ENCODE results near the gene DRAXIN. TPM values are rescaled to one million over a fixed set of nuclear protein-coding genes. Genes with fewer than 3 reads are reported as not detected.

The DRAXIN gene
- total and polyA plus RNA-seq, 4 donors, result 0.04 to 0.31 (median 0.14) TPM

- no peak overlapping the region for H3K4me3 ChIP-seq
- TF ChIP-seq, protein P1, sequence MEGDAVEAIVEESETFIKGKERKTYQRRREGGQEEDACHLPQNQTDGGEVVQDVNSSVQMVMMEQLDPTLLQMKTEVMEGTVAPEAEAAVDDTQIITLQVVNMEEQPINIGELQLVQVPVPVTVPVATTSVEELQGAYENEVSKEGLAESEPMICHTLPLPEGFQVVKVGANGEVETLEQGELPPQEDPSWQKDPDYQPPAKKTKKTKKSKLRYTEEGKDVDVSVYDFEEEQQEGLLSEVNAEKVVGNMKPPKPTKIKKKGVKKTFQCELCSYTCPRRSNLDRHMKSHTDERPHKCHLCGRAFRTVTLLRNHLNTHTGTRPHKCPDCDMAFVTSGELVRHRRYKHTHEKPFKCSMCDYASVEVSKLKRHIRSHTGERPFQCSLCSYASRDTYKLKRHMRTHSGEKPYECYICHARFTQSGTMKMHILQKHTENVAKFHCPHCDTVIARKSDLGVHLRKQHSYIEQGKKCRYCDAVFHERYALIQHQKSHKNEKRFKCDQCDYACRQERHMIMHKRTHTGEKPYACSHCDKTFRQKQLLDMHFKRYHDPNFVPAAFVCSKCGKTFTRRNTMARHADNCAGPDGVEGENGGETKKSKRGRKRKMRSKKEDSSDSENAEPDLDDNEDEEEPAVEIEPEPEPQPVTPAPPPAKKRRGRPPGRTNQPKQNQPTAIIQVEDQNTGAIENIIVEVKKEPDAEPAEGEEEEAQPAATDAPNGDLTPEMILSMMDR (IDR thresholded peaks at IDR 0.05; ENCODE audit: control extremely low read depth, extremely low read depth), result no peak
- H3K9ac ChIP-seq (ENCODE audit: insufficient read depth in 1 of 2, low read length in 2 of 2), result no peak overlapping the region
- no peaks in the 10 kb centered on the region for H3K9me3 ChIP-seq (ENCODE audit: control insufficient read depth in 4 of 4, insufficient read depth in 3 of 4, low read length in 3 of 4)
- H3K36me3 ChIP-seq (ENCODE audit: control insufficient read depth in 4 of 4, insufficient read depth in 4 of 4, low read length in 4 of 4), result no peaks in the 10 kb centered on the region
- 80 to 87% methylated on average over 7 of the region's 7 CpGs for WGBS, 2 donors
- no peak for ATAC-seq (ENCODE audit: insufficient read depth, low FRiP score)
- no peak for DNase-seq
- H3K27ac ChIP-seq (ENCODE audit: low read depth in 1 of 2, low read length in 1 of 2), result no peak overlapping the region
- peaks cover 0 to 18% (median 3%) of the 10 kb centered on the region in 5 donors for H3K4me1 ChIP-seq (ENCODE audit: control insufficient read depth in 5 of 5, insufficient read depth in 5 of 5, low read length in 5 of 5)
- peaks cover 0 to 31% (median 16%) of the 10 kb centered on the region in 3 donors for H3K27me3 ChIP-seq (ENCODE audit: control insufficient read depth in 3 of 3, insufficient read depth in 3 of 3, low read length in 2 of 3)
Observed at GRCh38 chr1:11647333-11647732, 44.2 kb upstream of the DRAXIN start.

GRCh38 chr1:11648039-11648438 lies 43.5 kb upstream of the DRAXIN start:
- Histone ChIP-seq H3K9me3 (ENCODE audit: control insufficient read depth in 4 of 4, insufficient read depth in 3 of 4, low read length in 3 of 4) (no peaks in the 10 kb centered on the region), H3K4me1 (ENCODE audit: control insufficient read depth in 5 of 5, insufficient read depth in 5 of 5, low read length in 5 of 5) (peaks cover 0 to 18% (median 3%) of the 10 kb centered on the region in 5 donors), H3K4me3 (no peak overlapping the region), H3K27ac (ENCODE audit: low read depth in 1 of 2, low read length in 1 of 2) (no peak overlapping the region), H3K27me3 (ENCODE audit: control insufficient read depth in 3 of 3, insufficient read depth in 3 of 3, low read length in 2 of 3) (peaks cover 0 to 33% (median 16%) of the 10 kb centered on the region in 3 donors), H3K9ac (ENCODE audit: insufficient read depth in 1 of 2, low read length in 2 of 2) (no peak overlapping the region), H3K36me3 (ENCODE audit: control insufficient read depth in 4 of 4, insufficient read depth in 4 of 4, low read length in 4 of 4) (no peaks in the 10 kb centered on the region)
- ATAC-seq (ENCODE audit: insufficient read depth, low FRiP score) (no peak), DNase-seq (peak in 1 of 3 donors; percentile 26)
- WGBS, 2 donors, result 81 to 89% methylated on average over 6 of the region's 6 CpGs
- TF ChIP-seq, protein P1 (IDR thresholded peaks at IDR 0.05; ENCODE audit: control extremely low read depth, extremely low read depth), result no peak

GRCh38 chr1:11648732-11649158 lies 42.8 kb upstream of the DRAXIN start:
- 9 to 15% methylated on average over 15 to 30 of the region's 30 CpGs for WGBS, 2 donors
- TF ChIP-seq, protein P1 (IDR thresholded peaks at IDR 0.05; ENCODE audit: control extremely low read depth, extremely low read depth), result no peak

DNA sequence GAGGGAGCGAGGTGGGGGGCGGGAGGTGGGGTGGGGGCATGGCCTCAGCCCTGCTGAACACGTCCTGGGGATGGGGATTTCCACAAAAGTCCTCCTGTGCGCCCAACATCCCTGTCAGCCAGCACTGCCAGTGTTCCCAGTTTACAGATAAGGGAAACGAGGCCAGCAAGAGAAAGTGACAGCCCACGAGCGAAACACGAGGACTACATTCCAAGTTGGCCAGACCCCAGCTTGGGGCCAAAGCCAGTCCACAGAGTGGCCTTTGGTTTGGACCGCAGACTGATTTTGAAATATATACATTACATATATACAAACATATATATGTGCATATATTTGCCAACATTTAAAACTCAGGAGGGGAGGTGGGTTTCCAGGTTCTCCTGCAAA lies 42.3 kb upstream of the DRAXIN start:
- Histone ChIP-seq H3K27ac (ENCODE audit: low read depth in 1 of 2, low read length in 1 of 2) (no peak overlapping the region), H3K9me3 (ENCODE audit: control insufficient read depth in 4 of 4, insufficient read depth in 3 of 4, low read length in 3 of 4) (no peaks in the 10 kb centered on the region), H3K36me3 (ENCODE audit: control insufficient read depth in 4 of 4, insufficient read depth in 4 of 4, low read length in 4 of 4) (no peaks in the 10 kb centered on the region), H3K4me3 (no peak overlapping the region), H3K4me1 (ENCODE audit: control insufficient read depth in 5 of 5, insufficient read depth in 5 of 5, low read length in 5 of 5) (peaks cover 0 to 18% (median 3%) of the 10 kb centered on the region in 5 donors), H3K27me3 (ENCODE audit: control insufficient read depth in 3 of 3, insufficient read depth in 3 of 3, low read length in 2 of 3) (peaks cover 0 to 33% (median 16%) of the 10 kb centered on the region in 3 donors), H3K9ac (ENCODE audit: insufficient read depth in 1 of 2, low read length in 2 of 2) (no peak overlapping the region)
- TF ChIP-seq, protein P1 (IDR thresholded peaks at IDR 0.05; ENCODE audit: control extremely low read depth, extremely low read depth), result no peak
- ATAC-seq (ENCODE audit: insufficient read depth, low FRiP score) (no peak), DNase-seq (no peak)
- WGBS, 2 donors, result 18 to 20% methylated on average over 9 of the region's 9 CpGs

More at GRCh38 chr1:11648732-11649158, 42.8 kb upstream of the DRAXIN start:
- H3K9me3 ChIP-seq (ENCODE audit: control insufficient read depth in 4 of 4, insufficient read depth in 3 of 4, low read length in 3 of 4), result no peaks in the 10 kb centered on the region
- peaks cover 0 to 18% (median 3%) of the 10 kb centered on the region in 5 donors for H3K4me1 ChIP-seq (ENCODE audit: control insufficient read depth in 5 of 5, insufficient read depth in 5 of 5, low read length in 5 of 5)
- H3K4me3 ChIP-seq, result no peak overlapping the region
- no peak overlapping the region for H3K27ac ChIP-seq (ENCODE audit: low read depth in 1 of 2, low read length in 1 of 2)
- H3K36me3 ChIP-seq (ENCODE audit: control insufficient read depth in 4 of 4, insufficient read depth in 4 of 4, low read length in 4 of 4), result no peaks in the 10 kb centered on the region
- peaks cover 0 to 33% (median 16%) of the 10 kb centered on the region in 3 donors for H3K27me3 ChIP-seq (ENCODE audit: control insufficient read depth in 3 of 3, insufficient read depth in 3 of 3, low read length in 2 of 3)
- H3K9ac ChIP-seq (ENCODE audit: insufficient read depth in 1 of 2, low read length in 2 of 2), result no peak overlapping the region
- no peak for DNase-seq
- peak; percentile 27 for ATAC-seq (ENCODE audit: insufficient read depth, low FRiP score)
